ENCODE measurements around the gene SEZ6. TPM values are rescaled to one million over a fixed set of nuclear protein-coding genes. Genes with fewer than 3 reads are reported as not detected.

SEZ6 gene
- total and polyA plus RNA-seq, 2 of the 4 experiments (the other 2 are of a cell fraction), result not detected

GRCh38 chr17:29004081-29004692, 1.6 kb downstream of the SEZ6 start:
- 81% methylated on average over 3 of the region's 20 CpGs; no CpG with 5 or more reads in 1 of the 2 experiments for WGBS, 2 experiments (ENCODE audit: extremely low coverage in 2 of 2, insufficient read length in 1 of 2)
- POLR2A ChIA-PET (ENCODE audit: unreplicated experiment), result no interaction called here
- no TSS peak for BruUV-seq (replicated peaks)

More at GRCh38 chr17:29004081-29004692, 1.6 kb downstream of the SEZ6 start:
- Histone ChIP-seq H3K79me1 (ENCODE audit: low read depth in 1 of 2, low read length in 2 of 2) (no peaks in the 10 kb centered on the region), H3K23ac (ENCODE audit: low read depth, low read length) (no peak overlapping the region), H2BK15ac (ENCODE audit: low read depth, low read length) (no peak overlapping the region), H2BK5ac (ENCODE audit: low read depth, low read length, poor library complexity, severe bottlenecking) (no peak overlapping the region), H4K91ac (ENCODE audit: insufficient read depth, low read depth, low read length) (no peak overlapping the region), H3K9me1 (ENCODE audit: insufficient read depth, low read length) (0 out of 2 replicates have a peak, but pooled peaks cover 3% of the 10 kb centered on the region), H2AK9ac (replicated peaks; ENCODE audit: low read depth, low read length, poor library complexity) (no peak overlapping the region), H3K14ac (replicated peaks; ENCODE audit: low read depth, low read length) (no peak overlapping the region), H3K4me2 (ENCODE audit: low read depth, low read length) (no peak overlapping the region), H3K4ac (ENCODE audit: low read depth, low read length) (no peak overlapping the region), H2BK120ac (ENCODE audit: low read depth, low read length) (no peak overlapping the region), H3K4me1 (ENCODE audit: control insufficient read depth, insufficient read depth, low read length) (peaks cover 3% of the 10 kb centered on the region), H2AK5ac (ENCODE audit: low read depth, low read length) (no peak overlapping the region), H3K56ac (ENCODE audit: extremely low read depth, insufficient read depth, low read length) (no peak overlapping the region), H3K9ac (ENCODE audit: low read depth, low read length) (no peak overlapping the region), H2AFZ (replicated peaks; ENCODE audit: low read length, poor library complexity) (no peak overlapping the region), H4K5ac (ENCODE audit: low read depth, low read length) (no peak overlapping the region), H3K36me3 (ENCODE audit: control insufficient read depth, insufficient read depth, low read length) (no peaks in the 10 kb centered on the region), H3K27ac (ENCODE audit: insufficient read depth, low read length) (no peak overlapping the region), H3K27me3 (ENCODE audit: control insufficient read depth, insufficient read depth, low read length) (peaks cover 77% of the 10 kb centered on the region), H4K8ac (ENCODE audit: low read depth in 2 of 2, low read length in 2 of 2) (no peak overlapping the region), H4K20me1 (ENCODE audit: insufficient read depth, low read length) (peaks cover 3% of the 10 kb centered on the region; the same call in 1 of the 2 replicates), H3K4me3 (ENCODE audit: insufficient read depth, low read depth, low read length) (no peak overlapping the region), H3K18ac (ENCODE audit: low read depth, low read length) (no peak overlapping the region), H3K9me3 (ENCODE audit: control insufficient read depth, insufficient read depth, low read length) (peaks cover 1% of the 10 kb centered on the region; the same call in 1 of the 2 replicates), H2BK20ac (ENCODE audit: low read depth, low read length) (no peak overlapping the region)
- in situ Hi-C loops (cut with MboI; ENCODE audit: low sequenced_read_pairs) (no loop called here), dilution Hi-C loops (cut with HindIII; ENCODE audit: low sequenced_read_pairs, unreplicated experiment) (no loop called here), intact Hi-C loops (cut with micrococcal nuclease) (no loop called here)
- no peak for TF ChIP-seq SMC3 (IDR thresholded peaks at IDR 0.05; ENCODE audit: low read depth, low read length)
- TF ChIP-seq POLR2A (IDR thresholded peaks at IDR 0.05; ENCODE audit: low read depth, low read length), result no peak
- ATAC-seq (ENCODE audit: low read depth), result 0 out of 2 replicates have a peak, but pooled peaks have one; percentile 16
- DNase-seq, result peak; percentile 33
- CTCF ChIA-PET, result no interaction called here
